Hippocampal formation (tissue), 2 donors: ENCODE data around the gene TLX3.
A peak's percentile ranks its signal among the peaks of the same experiment; 100 is the strongest.
"Not testable (repeated sequence)": the region's sequence is repeated elsewhere in the genome, so short reads cannot be mapped to it uniquely, and the experiment has no call there.

ENCODE experiments used
- DNase-seq, 2 donors: peaks; one replicate each; lab custom pipeline; 2025; lab: John Stamatoyannopoulos, UW

The TLX3 gene

DNA sequence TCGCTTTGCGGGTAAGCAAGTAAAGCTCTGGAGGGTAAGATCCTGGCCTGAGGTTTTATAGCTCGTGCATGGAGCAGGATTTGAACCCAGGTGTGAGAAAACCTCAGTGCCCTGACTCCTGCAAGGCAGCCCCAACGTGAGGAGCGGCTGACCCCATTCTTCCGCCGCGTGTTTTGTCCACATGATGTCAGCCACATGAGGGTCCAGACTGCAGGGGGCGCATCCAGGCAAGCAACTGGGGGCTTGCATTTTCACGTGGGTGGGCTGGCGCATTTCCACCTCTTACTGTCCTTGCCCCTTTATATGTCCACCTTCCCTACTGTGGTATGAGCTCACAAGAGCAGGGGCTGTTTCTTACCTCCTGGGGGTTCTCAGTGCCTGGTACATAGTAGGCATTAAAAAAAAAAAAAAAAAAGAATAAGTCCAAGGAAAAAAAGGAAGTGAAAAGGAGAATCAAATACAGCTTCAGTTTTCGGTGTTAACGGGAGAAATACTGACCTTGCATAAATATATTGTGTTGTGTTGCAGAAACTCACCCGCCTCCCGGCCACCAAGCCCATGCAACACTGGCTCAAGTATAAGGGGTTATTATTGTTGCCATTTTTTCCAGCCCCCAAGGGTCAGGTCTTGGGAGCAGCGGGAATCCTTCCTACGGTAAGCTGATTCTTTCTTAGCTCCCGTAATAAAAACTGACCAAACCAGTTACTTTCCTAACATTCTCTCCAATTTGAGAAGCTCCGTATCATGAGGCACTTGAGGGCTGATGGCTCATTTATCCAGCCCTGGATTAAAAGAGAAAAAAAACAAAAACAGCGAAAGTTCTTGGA lies 15.0 kb downstream of the TLX3 start:
- no peak for DNase-seq

DNA sequence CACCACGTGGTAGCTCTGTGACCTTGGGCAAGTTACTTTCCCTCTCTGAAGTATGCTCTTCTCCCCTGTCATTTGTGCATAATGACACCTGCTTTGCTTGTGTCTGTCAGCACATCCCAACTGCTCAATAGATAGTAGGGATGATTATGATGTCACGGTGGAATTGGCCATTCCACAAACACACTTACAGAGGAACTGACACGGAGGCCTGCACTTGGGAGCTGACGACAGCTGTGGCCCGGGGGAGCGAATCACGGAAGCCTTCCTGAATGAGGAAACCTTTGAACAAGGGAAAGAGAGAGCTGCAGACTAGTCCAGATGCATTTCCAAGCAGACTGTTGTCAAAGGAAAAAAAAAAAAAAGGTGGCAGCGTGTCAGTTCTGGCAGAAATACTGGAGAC lies 21.0 kb downstream of the TLX3 start:
- no peak for DNase-seq

DNA sequence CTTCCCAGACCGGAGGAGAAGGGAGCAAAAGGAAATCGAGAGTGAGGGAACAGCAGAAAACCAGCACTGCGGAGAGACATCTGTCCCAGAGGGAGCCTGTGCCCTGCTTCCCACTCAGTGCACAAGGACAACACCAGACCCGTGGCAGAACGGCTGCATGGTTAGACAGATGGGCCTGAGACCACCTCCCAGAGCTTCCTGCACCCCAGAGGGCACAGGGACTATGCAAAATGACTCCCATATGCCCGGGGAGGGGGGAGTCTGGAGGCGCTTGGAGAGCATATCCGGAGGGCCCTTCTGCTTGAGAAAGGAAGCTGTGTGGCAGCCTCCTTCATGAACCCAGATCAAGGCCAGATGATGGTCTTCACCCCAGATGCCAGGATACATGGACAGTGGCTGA lies 26.6 kb downstream of the TLX3 start:
- no peak for DNase-seq

DNA sequence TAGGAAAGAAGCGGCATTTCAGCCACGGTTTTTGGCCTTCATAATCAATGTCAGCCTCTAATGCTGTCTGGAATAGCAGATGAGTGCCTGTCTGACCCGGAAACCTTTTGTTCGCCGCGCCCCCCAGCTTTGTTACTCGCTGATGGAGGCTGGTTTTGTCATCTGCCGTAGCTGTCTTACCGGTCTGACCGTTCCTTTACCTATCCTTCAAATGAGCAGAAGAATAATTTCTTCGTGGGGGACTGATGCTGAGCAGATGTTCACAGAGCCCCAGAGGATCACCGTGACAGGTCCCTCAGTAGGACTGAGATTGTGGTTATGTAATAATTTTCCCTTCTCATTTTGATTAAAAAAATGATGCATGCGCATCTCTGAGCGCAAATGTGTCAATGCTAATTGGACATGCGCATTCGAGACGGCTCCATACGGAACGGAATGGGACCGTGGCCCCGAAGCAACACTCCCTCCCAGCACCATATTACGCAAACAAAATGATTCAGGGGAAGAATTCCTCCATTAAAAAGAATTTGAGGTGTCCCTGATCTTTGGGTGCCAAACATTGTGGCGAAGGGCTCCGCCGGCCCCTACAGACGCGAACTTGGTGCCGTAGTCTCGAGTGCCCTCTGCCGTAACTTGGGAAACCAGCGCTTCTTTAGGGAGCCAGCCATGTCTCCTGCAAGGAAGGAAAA lies 27.6 kb downstream of the TLX3 start:
- peak; percentile 23 to 44 for DNase-seq

DNA sequence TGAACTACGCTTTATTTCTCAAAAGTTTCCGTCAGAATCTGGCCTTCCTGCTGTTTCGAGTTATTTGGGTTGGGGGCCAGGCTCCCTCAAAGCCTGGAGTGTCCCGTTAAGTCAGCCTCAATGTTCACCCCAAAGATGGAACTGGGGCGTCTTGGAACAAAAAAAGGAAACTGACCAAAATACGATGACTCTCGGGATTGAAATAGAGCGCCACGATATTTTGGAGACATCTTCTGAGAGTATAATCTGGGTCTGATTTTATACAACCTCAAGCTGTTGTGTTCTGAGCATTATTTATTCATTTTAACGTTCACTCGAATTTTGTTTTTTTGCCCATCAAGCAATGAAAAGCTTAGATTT lies 28.1 kb downstream of the TLX3 start:
- DNase-seq: no peak

DNA sequence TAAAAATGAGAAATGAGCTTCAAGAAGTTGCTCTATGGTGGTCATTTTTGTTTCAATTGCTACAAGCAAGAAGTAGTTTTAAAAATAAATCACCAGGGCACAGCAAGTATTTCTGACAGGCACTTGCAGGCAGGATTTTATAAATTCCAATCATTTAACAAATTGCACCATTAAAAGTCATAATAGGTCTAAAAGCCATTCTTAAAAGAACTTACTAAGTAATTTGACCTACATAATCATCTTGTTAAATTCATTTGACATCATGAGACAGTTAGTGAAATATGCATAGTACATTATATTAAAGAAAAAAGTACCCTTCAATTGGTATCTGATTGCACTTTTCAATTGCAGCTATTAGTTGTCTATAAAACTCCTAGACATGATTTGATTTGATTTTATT lies 31.0 kb downstream of the TLX3 start:
- DNase-seq: no peak

DNA sequence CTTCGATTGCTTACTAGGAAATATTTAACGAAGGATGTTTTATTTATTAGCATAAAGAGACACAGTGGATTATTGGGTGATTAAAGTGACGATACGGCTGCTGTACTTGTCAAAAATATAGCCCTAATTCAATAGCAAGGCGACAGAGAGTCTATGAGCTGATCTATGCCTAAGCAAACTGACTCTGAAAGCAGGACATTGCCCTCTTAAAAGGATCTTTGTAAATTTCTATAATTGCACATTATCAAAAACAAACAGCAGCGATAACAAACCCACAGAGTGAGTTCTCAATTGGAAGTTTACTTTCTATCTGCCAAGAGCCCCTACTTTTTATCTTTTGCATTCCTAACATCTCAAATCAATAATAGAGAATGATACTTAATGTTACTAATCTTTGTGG lies 31.4 kb downstream of the TLX3 start:
- no peak for DNase-seq

DNA sequence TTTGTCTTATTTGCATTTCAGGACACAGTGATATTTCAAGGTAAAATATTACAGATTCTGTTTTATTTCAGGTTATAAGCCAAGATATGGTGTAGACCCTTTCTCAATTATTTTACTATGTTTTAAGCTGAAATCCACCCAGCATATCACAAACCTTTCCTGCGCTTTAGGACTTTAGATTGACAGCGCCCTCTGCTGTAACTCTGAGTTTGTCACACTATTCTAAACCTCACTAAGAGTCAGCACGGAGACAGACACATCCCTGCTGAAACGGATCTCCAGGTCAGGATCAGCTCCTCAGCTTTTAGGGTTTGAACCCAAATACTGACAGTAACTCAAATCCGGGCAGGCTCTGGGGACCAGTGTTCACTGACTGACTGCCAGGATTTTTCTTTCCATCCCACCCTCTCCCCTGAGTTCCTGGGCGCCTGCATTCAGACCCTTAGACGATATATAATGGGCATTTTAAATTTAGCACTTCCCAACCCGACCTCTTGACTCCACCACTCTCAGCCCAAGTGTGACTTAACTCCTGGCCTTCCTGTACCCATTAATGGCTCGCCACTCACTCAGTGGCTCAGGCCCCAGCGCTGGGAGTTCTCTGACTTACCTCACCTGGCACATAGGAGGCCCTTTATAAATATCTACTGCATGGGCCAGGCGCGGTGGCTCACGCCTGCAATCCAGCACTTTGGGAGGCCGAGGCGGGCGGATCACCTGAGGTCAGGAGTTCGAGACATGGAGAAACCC lies 33.5 kb downstream of the TLX3 start:
- peak in 1 of 2 donors; percentile 25 for DNase-seq

DNA sequence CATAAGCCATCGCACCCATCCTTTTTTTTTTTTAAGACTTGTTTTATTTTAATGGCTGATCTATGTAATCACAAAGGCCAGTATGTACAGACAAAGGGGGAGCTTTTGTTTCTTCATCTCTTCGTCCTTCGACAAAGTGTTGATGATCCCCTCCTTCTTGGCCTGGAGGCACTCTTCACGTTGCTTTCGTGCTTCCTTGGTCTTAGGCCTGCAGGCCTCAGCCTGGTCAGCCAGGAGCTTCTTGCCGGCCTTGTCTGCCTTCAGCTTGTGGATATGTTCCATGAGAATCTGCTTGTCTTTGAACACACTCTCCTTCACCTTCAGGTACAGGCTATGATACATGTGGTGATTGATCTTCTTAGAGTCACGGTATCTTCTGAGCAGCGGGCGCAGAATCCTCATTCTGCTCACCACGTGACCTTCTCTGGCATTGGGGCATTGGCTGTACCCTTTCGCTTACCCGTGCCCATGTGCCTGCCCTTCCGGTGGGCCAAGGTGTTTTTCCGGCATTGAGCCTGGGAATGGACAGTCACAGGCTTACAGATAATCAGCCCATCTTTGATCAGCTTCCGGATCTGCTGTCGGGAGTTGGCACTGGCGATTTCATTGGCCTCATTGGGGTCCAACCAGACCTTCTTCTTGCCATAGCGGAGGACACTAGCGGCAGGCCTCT lies 36.0 kb downstream of the TLX3 start:
- DNase-seq: no peak

DNA sequence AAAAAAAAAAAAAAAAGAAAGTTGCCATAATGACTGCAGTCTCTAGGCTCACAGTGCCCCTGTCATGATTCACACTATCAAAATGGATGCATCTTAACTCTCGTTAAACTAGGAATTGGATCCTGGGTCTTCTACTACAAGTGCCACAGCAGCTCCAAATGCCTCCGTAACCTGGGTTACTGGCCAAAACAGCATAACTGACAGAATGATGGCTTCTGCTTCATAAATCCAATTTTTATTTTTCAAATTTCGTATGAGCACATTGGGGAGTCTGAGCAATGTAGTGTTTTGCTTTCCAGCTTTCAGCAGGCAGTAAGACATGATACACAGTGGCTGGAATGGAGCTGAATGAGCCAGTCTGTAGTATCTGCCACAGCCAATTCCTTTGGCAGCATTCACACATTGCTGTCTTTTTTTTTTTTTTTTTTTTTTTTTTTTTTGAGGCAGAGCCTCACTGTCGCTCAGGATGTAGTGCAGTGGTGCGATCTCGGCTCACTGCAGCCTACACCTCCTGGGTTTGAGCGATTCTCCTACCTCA lies 42.6 kb downstream of the TLX3 start:
- no peak for DNase-seq

DNA sequence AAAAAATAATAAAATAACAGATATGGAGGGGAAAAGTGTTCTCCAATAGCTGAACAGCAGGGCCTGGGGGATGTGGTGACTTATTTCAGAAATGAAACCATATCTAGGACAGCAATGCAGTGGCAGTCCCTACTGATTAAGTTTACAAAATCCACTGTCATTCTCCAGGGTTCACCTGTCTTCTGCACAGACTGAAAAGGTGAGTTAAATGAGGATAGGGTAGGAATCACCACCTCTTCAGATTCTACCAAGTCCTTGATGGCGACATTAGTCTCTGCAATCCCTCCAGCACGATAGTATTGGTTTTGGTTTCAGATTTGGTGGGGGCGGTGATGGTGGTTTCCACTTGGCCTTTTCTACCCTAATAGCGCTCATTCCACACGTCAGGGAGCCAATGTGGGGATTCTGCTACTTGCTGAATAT lies 46.3 kb downstream of the TLX3 start:
- DNase-seq: no peak

DNA sequence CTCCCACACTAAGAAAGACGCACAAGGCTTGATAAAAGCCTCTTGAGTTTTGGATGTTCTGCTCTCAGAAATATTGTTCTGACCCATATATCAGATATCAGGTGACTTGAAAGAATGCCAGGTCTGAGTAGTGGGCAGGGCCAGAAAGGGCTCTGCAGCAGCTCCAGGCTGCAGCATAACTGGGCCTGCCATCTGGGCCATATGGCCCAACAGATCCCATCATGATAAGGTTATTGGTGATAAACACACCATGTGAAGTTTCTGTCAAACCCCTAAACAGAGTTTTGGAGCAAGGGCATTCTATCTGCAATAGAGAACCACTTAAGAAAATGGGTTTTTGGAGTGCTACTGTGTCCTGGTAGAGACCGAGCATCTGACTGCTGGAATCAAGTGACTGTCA lies 48.8 kb downstream of the TLX3 start:
- no peak for DNase-seq

DNA sequence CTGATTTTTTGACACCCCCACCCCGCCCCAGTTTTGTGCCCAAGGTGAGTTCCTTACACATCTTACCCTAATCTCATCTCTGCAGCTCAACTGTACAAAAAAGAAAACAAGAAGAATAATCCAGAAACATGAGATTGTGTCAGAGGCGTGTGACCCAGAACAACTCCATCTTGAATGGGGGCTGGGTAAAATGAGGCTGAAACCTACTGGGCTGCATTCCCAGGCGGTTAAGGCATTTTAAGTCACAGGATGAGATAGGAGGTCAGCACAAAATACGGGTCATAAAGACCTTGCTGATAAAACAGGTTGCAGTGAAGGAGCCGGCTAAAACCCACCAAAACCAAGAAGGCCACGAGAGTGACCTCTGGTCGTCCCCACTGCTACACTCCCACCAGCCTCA lies 52.1 kb downstream of the TLX3 start:
- DNase-seq: not testable (repeated sequence)
